ENCODE data around the gene MICAL3.

MICAL3 gene

GRCh38 chr22:17744430-17744829 lies 279.9 kb downstream of the MICAL3 start:
- H3K18ac ChIP-seq (ENCODE audit: low read length), result no peak overlapping the region
- DNase-seq, result no peak
- no peak overlapping the region for H2AFZ ChIP-seq (ENCODE audit: insufficient read depth, low read length, poor library complexity)
- no peak overlapping the region for H3K4me3 ChIP-seq (ENCODE audit: low read depth, low read length)
- H3K27me3 ChIP-seq (ENCODE audit: insufficient read depth, low read length), result no peaks in the 10 kb centered on the region
- H3K36me3 ChIP-seq (ENCODE audit: control insufficient read depth in 1 of 2, insufficient read depth in 2 of 2, low read length in 2 of 2), result no peaks in the 10 kb centered on the region
- H4K8ac ChIP-seq (ENCODE audit: low read depth, low read length), result no peak overlapping the region
- no peak overlapping the region for H4K12ac ChIP-seq (ENCODE audit: low read depth, low read length)
- no peaks in the 10 kb centered on the region for H3K79me2 ChIP-seq (ENCODE audit: control insufficient read depth, insufficient read depth, low read length, poor library complexity)
- no peak overlapping the region for H2AK5ac ChIP-seq (ENCODE audit: low read length)
- no peak overlapping the region for H2BK12ac ChIP-seq (ENCODE audit: low read length)
- WGBS (ENCODE audit: extremely low coverage, insufficient coverage, insufficient read length), result no CpG with 5 or more reads among the region's 7 CpGs
- no peak overlapping the region for H3K27ac ChIP-seq (ENCODE audit: low read depth, low read length)
- no peak overlapping the region for H3K9ac ChIP-seq (ENCODE audit: low read length)
- no peak overlapping the region for H3K4ac ChIP-seq (ENCODE audit: low read depth, low read length)
- no peak overlapping the region for H3K23ac ChIP-seq (ENCODE audit: low read length)
- H3K4me2 ChIP-seq (ENCODE audit: low read length), result no peak overlapping the region
- H4K91ac ChIP-seq (ENCODE audit: low read depth, low read length), result no peak overlapping the region
- peaks cover 1% of the 10 kb centered on the region for H3K9me3 ChIP-seq (ENCODE audit: insufficient read depth, low read depth, low read length)
- no peak overlapping the region for H2BK120ac ChIP-seq (ENCODE audit: insufficient read depth, low read length, poor library complexity)
- no peaks in the 10 kb centered on the region for H3K4me1 ChIP-seq (ENCODE audit: control insufficient read depth in 1 of 2, insufficient read depth in 2 of 2, low read length in 2 of 2)
- no peaks in the 10 kb centered on the region for H3K79me1 ChIP-seq (ENCODE audit: low read length)
- H2BK5ac ChIP-seq (ENCODE audit: low read depth, low read length, poor library complexity), result no peak overlapping the region
- H3K14ac ChIP-seq (ENCODE audit: low read length), result no peak overlapping the region

DNA sequence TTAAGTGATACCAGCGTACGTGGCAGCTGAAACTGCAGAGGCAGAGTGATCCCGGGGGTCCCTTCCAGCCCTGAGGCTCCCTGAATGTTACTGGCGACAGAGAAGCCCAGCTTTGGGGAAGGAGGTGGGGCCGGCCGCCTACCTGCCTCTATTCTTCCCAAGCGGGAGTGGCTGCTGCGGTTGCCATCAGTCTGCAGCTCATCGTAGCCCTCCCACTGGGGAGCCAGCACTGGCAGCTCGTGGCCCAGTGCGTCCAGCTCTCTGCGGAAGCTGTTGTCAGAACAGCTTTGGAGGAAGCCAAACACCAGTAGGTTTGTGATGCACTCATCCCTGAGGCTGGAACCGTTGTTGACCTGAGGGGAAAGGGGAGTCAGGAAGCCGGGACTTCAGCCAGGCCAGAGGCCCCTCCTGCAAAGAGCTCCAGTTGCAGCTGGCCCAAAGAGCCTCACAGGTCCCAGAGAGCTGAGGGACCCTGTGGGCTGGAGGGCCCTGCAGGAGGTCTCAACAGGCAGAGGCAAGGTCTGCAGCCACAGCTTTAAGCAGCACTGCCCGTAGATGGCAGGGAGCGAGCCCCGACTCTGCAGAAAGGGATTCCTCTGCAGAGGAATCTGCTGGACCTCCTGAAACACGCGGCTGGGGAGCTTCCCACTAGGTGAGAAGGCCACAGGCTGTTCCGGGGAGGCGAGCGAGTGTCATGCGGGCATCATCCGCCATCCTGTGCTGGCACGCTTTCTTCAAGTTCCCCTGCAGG lies 280.5 kb downstream of the MICAL3 start:
- Histone ChIP-seq H3K4me1 (ENCODE audit: control insufficient read depth in 1 of 2, insufficient read depth in 2 of 2, low read length in 2 of 2) (no peaks in the 10 kb centered on the region), H3K79me1 (ENCODE audit: low read length) (no peaks in the 10 kb centered on the region), H3K36me3 (ENCODE audit: control insufficient read depth in 1 of 2, insufficient read depth in 2 of 2, low read length in 2 of 2) (no peaks in the 10 kb centered on the region), H4K91ac (ENCODE audit: low read depth, low read length) (no peak overlapping the region), H4K12ac (ENCODE audit: low read depth, low read length) (no peak overlapping the region), H3K4me3 (ENCODE audit: low read depth, low read length) (no peak overlapping the region), H3K27me3 (ENCODE audit: insufficient read depth, low read length) (no peaks in the 10 kb centered on the region), H2BK12ac (ENCODE audit: low read length) (no peak overlapping the region), H2BK5ac (ENCODE audit: low read depth, low read length, poor library complexity) (no peak overlapping the region), H3K9me3 (ENCODE audit: insufficient read depth, low read depth, low read length) (peaks cover 1% of the 10 kb centered on the region), H3K27ac (ENCODE audit: low read depth, low read length) (no peak overlapping the region), H3K23ac (ENCODE audit: low read length) (no peak overlapping the region), H3K4me2 (ENCODE audit: low read length) (no peak overlapping the region), H4K8ac (ENCODE audit: low read depth, low read length) (no peak overlapping the region), H2AK5ac (ENCODE audit: low read length) (no peak overlapping the region), H3K14ac (ENCODE audit: low read length) (no peak overlapping the region), H2BK120ac (ENCODE audit: insufficient read depth, low read length, poor library complexity) (no peak overlapping the region), H2AFZ (ENCODE audit: insufficient read depth, low read length, poor library complexity) (no peak overlapping the region), H3K18ac (ENCODE audit: low read length) (no peak overlapping the region), H3K4ac (ENCODE audit: low read depth, low read length) (no peak overlapping the region), H3K79me2 (ENCODE audit: control insufficient read depth, insufficient read depth, low read length, poor library complexity) (no peaks in the 10 kb centered on the region), H3K9ac (ENCODE audit: low read length) (no peak overlapping the region)
- WGBS (ENCODE audit: extremely low coverage, insufficient coverage, insufficient read length), result no CpG with 5 or more reads among the region's 25 CpGs
- DNase-seq, result no peak

DNA sequence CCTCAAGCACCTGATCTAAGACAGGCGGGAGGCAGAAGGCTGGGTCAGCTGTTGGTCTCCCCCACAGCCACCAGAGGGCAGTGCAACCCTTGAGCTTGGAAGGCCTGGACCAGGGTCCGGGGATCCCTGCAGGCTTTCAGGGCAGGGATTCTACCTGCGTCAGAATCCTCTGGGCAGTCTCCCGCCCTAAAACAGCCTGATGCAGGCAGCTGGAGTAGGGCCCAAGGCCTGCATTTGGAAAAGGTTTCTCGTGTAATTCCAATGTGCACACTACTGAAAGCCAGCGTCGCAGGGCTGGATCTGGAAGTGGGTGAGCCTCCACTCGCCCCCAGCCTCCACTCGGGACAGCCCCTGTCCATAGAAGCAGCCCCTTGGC lies 281.8 kb downstream of the MICAL3 start:
- no peaks in the 10 kb centered on the region for H3K27me3 ChIP-seq (ENCODE audit: insufficient read depth, low read length)
- no peak overlapping the region for H2AFZ ChIP-seq (ENCODE audit: insufficient read depth, low read length, poor library complexity)
- H3K79me1 ChIP-seq (ENCODE audit: low read length), result no peaks in the 10 kb centered on the region
- H3K4me3 ChIP-seq (ENCODE audit: low read depth, low read length), result no peak overlapping the region
- H3K27ac ChIP-seq (ENCODE audit: low read depth, low read length), result no peak overlapping the region
- no peak overlapping the region for H3K14ac ChIP-seq (ENCODE audit: low read length)
- peaks cover 1% of the 10 kb centered on the region for H3K9me3 ChIP-seq (ENCODE audit: insufficient read depth, low read depth, low read length)
- no peak overlapping the region for H3K9ac ChIP-seq (ENCODE audit: low read length)
- H2BK5ac ChIP-seq (ENCODE audit: low read depth, low read length, poor library complexity), result no peak overlapping the region
- no peak overlapping the region for H2AK5ac ChIP-seq (ENCODE audit: low read length)
- H3K79me2 ChIP-seq (ENCODE audit: control insufficient read depth, insufficient read depth, low read length, poor library complexity), result no peaks in the 10 kb centered on the region
- H4K8ac ChIP-seq (ENCODE audit: low read depth, low read length), result no peak overlapping the region
- no peak overlapping the region for H3K18ac ChIP-seq (ENCODE audit: low read length)
- no peak overlapping the region for H2BK120ac ChIP-seq (ENCODE audit: insufficient read depth, low read length, poor library complexity)
- WGBS (ENCODE audit: extremely low coverage, insufficient coverage, insufficient read length), result no CpG with 5 or more reads among the region's 9 CpGs
- no peaks in the 10 kb centered on the region for H3K36me3 ChIP-seq (ENCODE audit: control insufficient read depth in 1 of 2, insufficient read depth in 2 of 2, low read length in 2 of 2)
- H3K4me1 ChIP-seq (ENCODE audit: control insufficient read depth in 1 of 2, insufficient read depth in 2 of 2, low read length in 2 of 2), result no peaks in the 10 kb centered on the region
- no peak overlapping the region for H3K23ac ChIP-seq (ENCODE audit: low read length)
- H3K4ac ChIP-seq (ENCODE audit: low read depth, low read length), result no peak overlapping the region
- no peak overlapping the region for H4K12ac ChIP-seq (ENCODE audit: low read depth, low read length)
- peak; percentile 78 to 90 for DNase-seq
- H2BK12ac ChIP-seq (ENCODE audit: low read length), result no peak overlapping the region
- no peak overlapping the region for H4K91ac ChIP-seq (ENCODE audit: low read depth, low read length)
- no peak overlapping the region for H3K4me2 ChIP-seq (ENCODE audit: low read length)

- H2BK120ac ChIP-seq (ENCODE audit: insufficient read depth, low read length, poor library complexity), result no peak overlapping the region
- H2AFZ ChIP-seq (ENCODE audit: insufficient read depth, low read length, poor library complexity), result no peak overlapping the region
- H3K27ac ChIP-seq (ENCODE audit: low read depth, low read length), result no peak overlapping the region
- H3K27me3 ChIP-seq (ENCODE audit: insufficient read depth, low read length), result no peaks in the 10 kb centered on the region
- no peak overlapping the region for H4K8ac ChIP-seq (ENCODE audit: low read depth, low read length)
- H3K4ac ChIP-seq (ENCODE audit: low read depth, low read length), result no peak overlapping the region
- no CpG with 5 or more reads among the region's 18 CpGs for WGBS (ENCODE audit: extremely low coverage, insufficient coverage, insufficient read length)
- no peaks in the 10 kb centered on the region for H3K79me2 ChIP-seq (ENCODE audit: control insufficient read depth, insufficient read depth, low read length, poor library complexity)
- no peak overlapping the region for H3K18ac ChIP-seq (ENCODE audit: low read length)
- no peak overlapping the region for H3K14ac ChIP-seq (ENCODE audit: low read length)
- H2AK5ac ChIP-seq (ENCODE audit: low read length), result no peak overlapping the region
- H2BK12ac ChIP-seq (ENCODE audit: low read length), result no peak overlapping the region
- no peak overlapping the region for H4K91ac ChIP-seq (ENCODE audit: low read depth, low read length)
- no peak overlapping the region for H3K4me2 ChIP-seq (ENCODE audit: low read length)
- no peak overlapping the region for H2BK5ac ChIP-seq (ENCODE audit: low read depth, low read length, poor library complexity)
- H3K9ac ChIP-seq (ENCODE audit: low read length), result no peak overlapping the region
- no peaks in the 10 kb centered on the region for H3K36me3 ChIP-seq (ENCODE audit: control insufficient read depth in 1 of 2, insufficient read depth in 2 of 2, low read length in 2 of 2)
- H3K4me1 ChIP-seq (ENCODE audit: control insufficient read depth in 1 of 2, insufficient read depth in 2 of 2, low read length in 2 of 2), result no peaks in the 10 kb centered on the region
- H3K9me3 ChIP-seq (ENCODE audit: insufficient read depth, low read depth, low read length), result peaks cover 1% of the 10 kb centered on the region
- no peak overlapping the region for H3K4me3 ChIP-seq (ENCODE audit: low read depth, low read length)
- H3K23ac ChIP-seq (ENCODE audit: low read length), result peak overlapping the region; percentile 34
- no peak for DNase-seq
- H3K79me1 ChIP-seq (ENCODE audit: low read length), result no peaks in the 10 kb centered on the region
- H4K12ac ChIP-seq (ENCODE audit: low read depth, low read length), result no peak overlapping the region
Measured at GRCh38 chr22:17741866-17742526, 282.4 kb downstream of the MICAL3 start.
